HepG2 (cell line): ENCODE measurements around the gene TXNDC11. TPM values are rescaled to one million over a fixed set of nuclear protein-coding genes. Genes with fewer than 3 reads are reported as not detected.

ENCODE experiments used
- ETV5 ChIP-seq: IDR thresholded peaks from 2 replicates; pipeline ENCODE4 v1.6.1; 2018; ENCODE audit warnings: missing biosample characterization, missing genetic modification reagents, inconsistent platforms, borderline replicate concordance
- HNF4G ChIP-seq, 2 experiments: sonication (generic) in 1 of 2; formaldehyde crosslinking in 1 of 2; IDR thresholded peaks; 2 replicates each; pipeline versions ENCODE4 v1.4.0 to v1.6.1; 2011 to 2020; ENCODE audit warnings: borderline replicate concordance in 2 of 2, low read depth in 2 of 2, mild to moderate bottlenecking in 2 of 2, low read length in 1 of 2, missing genetic modification reagents in 1 of 2, moderate library complexity in 1 of 2
- MTF2 ChIP-seq: sonication (generic); formaldehyde crosslinking; IDR thresholded peaks from 2 replicates; pipeline ENCODE4 v1.5.0; 2020; ENCODE audit warnings: missing genetic modification reagents, borderline replicate concordance
- PATZ1 ChIP-seq: sonication (generic); formaldehyde crosslinking; IDR thresholded peaks from 2 replicates; pipeline ENCODE4 v1.4.0; 2020; ENCODE audit warnings: missing genetic modification reagents
- ZNF570 ChIP-seq: sonication (generic); formaldehyde crosslinking; IDR thresholded peaks from 2 replicates; pipeline ENCODE4 v1.4.0; 2020; ENCODE audit warnings: mild to moderate bottlenecking, missing genetic modification reagents, borderline replicate concordance
- polyA plus RNA-seq, 8 experiments: library from polyadenylated mRNA; depleted of rRNA in 3 of 8; stranded (reverse) in 7 of 8; unstranded in 1 of 8; fragments of >200 nt; fragmentation: Illumina TruSeq in 4 of 8; extraction: Trizol in 4 of 8; gene quantifications; 2 replicates each; pipeline versions ENCODE4 v1.2.1 to v1.2.3, GENCODE V29; 2011 to 2016; ENCODE audit warnings: low read depth in 4 of 8, missing spikeins in 1 of 8, mixed read lengths in 1 of 8; ENCODE audit not compliant: insufficient read depth in 1 of 8
- total RNA-seq, 5 experiments: library from RNA; depleted of rRNA; stranded (reverse); fragments of >200 nt; fragmentation: Illumina TruSeq; extraction: Trizol; gene quantifications; 2 replicates each; pipeline ENCODE4 v1.2.3, GENCODE V29; 2016; ENCODE audit warnings: low read depth in 1 of 5
- TF ChIP-seq, protein P1 (sequence below): conservative IDR thresholded peaks from 2 replicates; pipeline ENCODE4 v1.6.1; 2018; ENCODE audit warnings: missing genetic modification reagents
- TF ChIP-seq, protein P2 (sequence below): sonication (generic); formaldehyde crosslinking; conservative IDR thresholded peaks from 2 replicates; pipeline ENCODE4 v1.8.0; 2022; ENCODE audit warnings: missing genetic modification reagents
- TF ChIP-seq, protein P3 (sequence below): IDR thresholded peaks from 2 replicates; pipeline ENCODE4 v1.6.1; 2016; ENCODE audit warnings: mild to moderate bottlenecking
- TF ChIP-seq, protein P4 (sequence below): sonication (generic); formaldehyde crosslinking; IDR thresholded peaks from 2 replicates; pipeline ENCODE4 v1.4.0; 2020; ENCODE audit warnings: mild to moderate bottlenecking, missing genetic modification reagents, borderline replicate concordance

TXNDC11 gene
- total and polyA plus RNA-seq, 2 of the 13 experiments (the other 11 are each of a cell fraction or from before 2014, with no cell fraction given): 74.9 to 123 TPM

GRCh38 chr16:11632455-11632939, 110.2 kb downstream of the TXNDC11 start (continued):
- 0 out of 2 replicates have a peak, but pooled peaks have one; percentile 74 for TF ChIP-seq MTF2 (CRISPR knock-in tag)
- TF ChIP-seq, protein P1, sequence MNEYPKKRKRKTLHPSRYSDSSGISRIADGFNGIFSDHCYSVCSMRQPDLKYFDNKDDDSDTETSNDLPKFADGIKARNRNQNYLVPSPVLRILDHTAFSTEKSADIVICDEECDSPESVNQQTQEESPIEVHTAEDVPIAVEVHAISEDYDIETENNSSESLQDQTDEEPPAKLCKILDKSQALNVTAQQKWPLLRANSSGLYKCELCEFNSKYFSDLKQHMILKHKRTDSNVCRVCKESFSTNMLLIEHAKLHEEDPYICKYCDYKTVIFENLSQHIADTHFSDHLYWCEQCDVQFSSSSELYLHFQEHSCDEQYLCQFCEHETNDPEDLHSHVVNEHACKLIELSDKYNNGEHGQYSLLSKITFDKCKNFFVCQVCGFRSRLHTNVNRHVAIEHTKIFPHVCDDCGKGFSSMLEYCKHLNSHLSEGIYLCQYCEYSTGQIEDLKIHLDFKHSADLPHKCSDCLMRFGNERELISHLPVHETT: no peak
- TF ChIP-seq, protein P2, sequence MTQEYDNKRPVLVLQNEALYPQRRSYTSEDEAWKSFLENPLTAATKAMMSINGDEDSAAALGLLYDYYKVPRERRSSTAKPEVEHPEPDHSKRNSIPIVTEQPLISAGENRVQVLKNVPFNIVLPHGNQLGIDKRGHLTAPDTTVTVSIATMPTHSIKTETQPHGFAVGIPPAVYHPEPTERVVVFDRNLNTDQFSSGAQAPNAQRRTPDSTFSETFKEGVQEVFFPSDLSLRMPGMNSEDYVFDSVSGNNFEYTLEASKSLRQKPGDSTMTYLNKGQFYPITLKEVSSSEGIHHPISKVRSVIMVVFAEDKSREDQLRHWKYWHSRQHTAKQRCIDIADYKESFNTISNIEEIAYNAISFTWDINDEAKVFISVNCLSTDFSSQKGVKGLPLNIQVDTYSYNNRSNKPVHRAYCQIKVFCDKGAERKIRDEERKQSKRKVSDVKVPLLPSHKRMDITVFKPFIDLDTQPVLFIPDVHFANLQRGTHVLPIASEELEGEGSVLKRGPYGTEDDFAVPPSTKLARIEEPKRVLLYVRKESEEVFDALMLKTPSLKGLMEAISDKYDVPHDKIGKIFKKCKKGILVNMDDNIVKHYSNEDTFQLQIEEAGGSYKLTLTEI: no peak
- peak; percentile 56; the same call in 1 of the 2 replicates for TF ChIP-seq HNF4G (IDR thresholded peaks at IDR 0.05; ENCODE audit: borderline replicate concordance, low read depth, low read length)
- TF ChIP-seq HNF4G (CRISPR knock-in tag; IDR thresholded peaks at IDR 0.05; ENCODE audit: borderline replicate concordance, low read depth): no peak
- TF ChIP-seq ZNF570 (CRISPR knock-in tag): no peak
- peak; percentile 85 for TF ChIP-seq PATZ1
- no peak for TF ChIP-seq ETV5 (CRISPR knock-in tag)
- TF ChIP-seq, protein P3, sequence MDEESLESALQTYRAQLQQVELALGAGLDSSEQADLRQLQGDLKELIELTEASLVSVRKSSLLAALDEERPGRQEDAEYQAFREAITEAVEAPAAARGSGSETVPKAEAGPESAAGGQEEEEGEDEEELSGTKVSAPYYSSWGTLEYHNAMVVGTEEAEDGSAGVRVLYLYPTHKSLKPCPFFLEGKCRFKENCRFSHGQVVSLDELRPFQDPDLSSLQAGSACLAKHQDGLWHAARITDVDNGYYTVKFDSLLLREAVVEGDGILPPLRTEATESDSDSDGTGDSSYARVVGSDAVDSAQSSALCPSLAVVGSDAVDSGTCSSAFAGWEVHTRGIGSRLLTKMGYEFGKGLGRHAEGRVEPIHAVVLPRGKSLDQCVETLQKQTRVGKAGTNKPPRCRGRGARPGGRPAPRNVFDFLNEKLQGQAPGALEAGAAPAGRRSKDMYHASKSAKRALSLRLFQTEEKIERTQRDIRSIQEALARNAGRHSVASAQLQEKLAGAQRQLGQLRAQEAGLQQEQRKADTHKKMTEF: peak; percentile 43; the same call in 1 of the 2 replicates
- TF ChIP-seq, protein P4, sequence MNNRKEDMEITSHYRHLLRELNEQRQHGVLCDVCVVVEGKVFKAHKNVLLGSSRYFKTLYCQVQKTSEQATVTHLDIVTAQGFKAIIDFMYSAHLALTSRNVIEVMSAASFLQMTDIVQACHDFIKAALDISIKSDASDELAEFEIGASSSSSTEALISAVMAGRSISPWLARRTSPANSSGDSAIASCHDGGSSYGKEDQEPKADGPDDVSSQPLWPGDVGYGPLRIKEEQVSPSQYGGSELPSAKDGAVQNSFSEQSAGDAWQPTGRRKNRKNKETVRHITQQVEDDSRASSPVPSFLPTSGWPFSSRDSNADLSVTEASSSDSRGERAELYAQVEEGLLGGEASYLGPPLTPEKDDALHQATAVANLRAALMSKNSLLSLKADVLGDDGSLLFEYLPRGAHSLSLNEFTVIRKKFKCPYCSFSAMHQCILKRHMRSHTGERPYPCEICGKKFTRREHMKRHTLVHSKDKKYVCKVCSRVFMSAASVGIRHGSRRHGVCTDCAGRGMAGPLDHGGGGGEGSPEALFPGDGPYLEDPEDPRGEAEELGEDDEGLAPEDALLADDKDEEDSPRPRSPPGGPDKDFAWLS: no peak
